Activated T-cell treated with anti-CD3 and anti-CD28 coated beads, Interleukin-2, amount 50 U/mL, for 48 hours (primary cell): Measurements from ENCODE around the gene TNNT3.
"Not testable (repeated sequence)": the region's sequence is repeated elsewhere in the genome, so short reads cannot be mapped to it uniquely, and the experiment has no call there.

Source experiments
- DNase-seq, 2 experiments: peaks; one replicate each; pipeline ENCODE4 v3.0.0-alpha.2; 2020

Gene TNNT3

GRCh38 chr11:1919391-1920127 is at the start of gene TNNT3:
TNNT3 (plus strand) TSS chr11:1919703; CDS start chr11:1922875, 3,172 bp downstream.
- DNase-seq = peak in 1 of 2 experiments; percentile 17

DNA sequence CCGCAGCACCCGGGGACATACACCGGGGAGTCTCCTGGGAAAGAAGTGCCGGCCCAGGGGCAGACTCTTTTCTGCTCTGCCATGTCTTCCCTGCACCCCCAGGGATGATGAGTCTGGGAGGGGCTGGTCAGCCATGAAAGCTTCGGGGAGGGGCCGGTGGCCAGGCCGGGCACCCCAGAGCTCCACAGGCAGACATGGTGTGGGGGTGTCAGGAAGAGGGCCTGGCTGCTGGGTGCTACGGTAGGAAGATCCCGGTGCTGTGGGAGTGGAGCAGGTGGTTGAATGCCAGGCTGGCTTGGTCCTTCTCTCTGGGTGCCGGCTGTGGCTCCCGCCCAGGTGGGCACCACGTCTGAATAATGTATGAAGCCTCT is 49.2 kb upstream of the TNNT3 start:
- no peak for DNase-seq

DNA sequence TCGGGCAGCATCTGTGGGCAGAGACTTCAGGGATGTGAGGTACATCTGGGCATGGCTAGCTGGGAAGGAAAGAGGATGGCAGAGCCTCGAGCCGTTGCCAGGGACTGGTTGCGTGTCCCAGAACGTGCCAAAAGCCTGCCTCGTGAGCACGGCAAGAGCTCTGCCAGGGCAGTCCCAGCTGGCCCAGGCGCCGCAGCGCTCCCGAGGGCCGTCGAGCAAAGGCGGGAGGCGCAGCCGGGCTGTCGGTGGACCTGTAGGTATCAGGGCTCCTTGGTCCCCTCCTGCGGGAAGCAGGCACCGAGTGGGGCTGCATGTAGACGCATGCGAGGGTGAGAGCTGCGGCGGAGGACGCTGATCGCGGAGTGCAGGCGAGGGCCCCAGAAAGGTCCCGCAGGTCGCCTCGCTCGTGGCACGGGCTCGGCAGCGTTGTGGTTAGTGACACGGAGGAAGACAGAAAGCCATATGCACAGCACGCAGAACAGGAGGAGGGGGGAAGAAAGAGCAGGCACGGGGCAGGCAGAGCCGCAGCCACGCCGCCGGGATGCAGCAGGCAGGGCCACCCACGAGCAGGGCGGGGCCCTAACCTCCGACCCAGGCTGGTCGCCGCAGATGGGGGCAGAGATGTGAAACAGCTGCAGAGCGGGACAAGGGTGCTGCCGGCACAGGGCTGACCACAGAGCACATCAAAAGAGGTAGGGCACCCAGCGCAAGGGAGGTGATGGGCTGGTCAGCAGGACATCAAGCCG is 48.6 kb upstream of the TNNT3 start:
- peak in 1 of 2 experiments; percentile 61 for DNase-seq

- DNase-seq = no peak
These were observed 48.0 kb upstream of the TNNT3 start for GRCh38 chr11:1871531-1871930.

GRCh38 chr11:1872267-1872985 is 47.1 kb upstream of the TNNT3 start:
- no peak for DNase-seq

DNA sequence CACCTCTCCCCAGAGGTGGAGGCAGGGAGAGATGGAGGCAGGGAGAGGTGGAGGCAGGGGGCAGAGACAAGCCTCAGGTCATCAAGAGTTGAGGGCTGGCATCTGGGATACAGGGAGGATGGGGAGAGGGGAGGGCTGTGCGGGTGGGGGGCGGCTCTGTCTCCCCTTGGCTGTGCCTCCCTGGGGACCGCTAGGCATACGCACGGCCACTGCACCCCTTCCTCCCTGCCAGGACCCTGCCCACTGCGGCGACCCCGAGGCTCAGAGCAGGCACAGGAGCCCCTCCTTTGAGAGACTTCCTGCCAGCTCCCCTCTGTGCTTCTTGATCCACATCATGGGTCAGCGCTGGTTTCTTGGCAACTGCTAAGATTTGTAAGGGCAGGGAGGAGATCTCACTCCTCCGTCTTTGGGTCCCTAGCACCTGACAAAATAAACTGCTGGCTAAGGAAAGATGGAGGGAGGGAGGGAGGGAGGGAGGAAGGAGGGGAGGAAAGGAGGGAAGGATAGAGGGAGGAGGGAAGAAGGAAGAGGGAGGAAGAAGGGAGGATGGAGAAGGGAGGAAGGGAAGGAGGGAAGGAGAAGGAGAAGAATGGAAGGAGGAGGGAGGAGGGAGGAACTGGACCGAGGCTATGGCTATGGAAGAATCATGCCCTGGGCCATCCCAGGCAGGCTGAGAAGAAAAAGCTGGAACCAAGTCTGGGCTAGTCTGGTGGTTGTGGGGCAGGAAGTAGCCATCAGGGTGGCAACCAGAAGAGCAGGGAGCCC is 46.3 kb upstream of the TNNT3 start:
- DNase-seq = no peak

DNA sequence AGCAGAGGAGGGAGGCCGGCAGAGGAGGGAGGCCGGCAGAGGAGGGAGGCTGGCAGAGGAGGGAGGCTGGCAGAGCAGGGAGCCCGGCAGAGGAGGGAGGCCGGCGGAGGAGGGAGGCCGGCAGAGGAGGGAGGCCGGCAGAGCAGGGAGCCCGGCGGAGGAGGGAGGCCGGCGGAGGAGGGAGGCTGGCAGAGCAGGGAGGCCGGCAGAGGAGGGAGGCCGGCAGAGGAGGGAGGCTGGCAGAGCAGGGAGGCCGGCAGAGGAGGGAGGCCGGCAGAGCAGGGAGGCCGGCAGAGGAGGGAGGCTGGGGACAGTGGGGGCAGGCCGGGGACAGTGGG is 45.7 kb upstream of the TNNT3 start:
- not testable (repeated sequence) for DNase-seq

DNA sequence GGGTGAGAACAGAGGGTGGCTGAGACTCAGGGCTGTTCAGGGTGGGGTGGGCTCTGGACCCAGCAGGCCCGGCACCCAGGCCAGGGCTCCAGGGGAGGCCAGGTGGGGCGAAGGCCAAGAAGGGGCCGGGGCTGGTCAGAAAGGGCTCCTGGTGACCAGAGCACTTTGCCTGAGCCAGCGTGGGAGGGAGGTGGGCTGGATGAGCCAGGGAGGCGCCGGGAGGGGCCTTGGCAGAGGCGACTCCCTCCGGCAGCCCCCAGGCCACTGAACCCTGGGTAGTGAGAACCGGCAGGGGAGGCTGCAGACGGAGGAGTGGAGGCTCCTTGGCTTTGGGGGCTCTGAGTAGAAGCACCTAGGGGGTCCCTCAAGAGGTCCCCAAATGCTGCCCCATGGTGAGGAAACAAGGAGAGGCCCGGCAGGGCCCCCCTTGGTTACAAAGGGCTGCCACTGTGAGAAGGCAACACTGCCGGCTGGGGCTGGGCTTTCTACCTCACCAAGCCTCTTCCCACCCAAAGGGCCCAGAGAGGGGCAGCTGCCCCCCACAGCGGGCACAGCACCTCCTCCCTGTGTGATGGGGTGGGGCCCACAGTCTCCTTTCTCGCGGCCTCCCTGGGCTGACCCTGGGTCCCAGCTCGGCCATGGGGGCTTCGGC is 44.9 kb upstream of the TNNT3 start:
- not testable (repeated sequence) for DNase-seq

GRCh38 chr11:1875093-1875850 is 44.2 kb upstream of the TNNT3 start:
- no peak for DNase-seq

DNA sequence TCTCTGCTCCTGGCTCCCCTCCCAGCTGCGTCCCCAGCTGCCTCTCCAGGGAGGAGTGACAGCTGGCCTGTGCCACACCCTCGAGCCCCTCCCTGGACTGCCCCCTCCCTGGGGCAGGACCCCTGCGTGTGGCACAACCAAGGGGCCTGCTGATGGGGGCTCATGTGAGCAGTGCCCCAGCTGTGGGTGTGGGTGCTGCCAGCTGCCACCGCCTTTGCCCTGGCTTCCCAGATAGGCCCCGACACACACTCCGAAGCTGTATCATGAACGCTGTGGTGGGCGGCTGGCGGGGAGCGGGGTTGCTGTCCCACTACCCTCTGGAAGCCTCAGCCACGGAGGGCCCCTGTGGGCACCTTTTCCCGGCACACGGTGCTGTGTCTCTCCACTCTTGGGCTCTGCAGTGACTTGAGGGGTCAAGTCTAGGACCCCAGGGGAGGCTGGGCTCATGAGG is 43.6 kb upstream of the TNNT3 start:
- not testable (repeated sequence) for DNase-seq

DNA sequence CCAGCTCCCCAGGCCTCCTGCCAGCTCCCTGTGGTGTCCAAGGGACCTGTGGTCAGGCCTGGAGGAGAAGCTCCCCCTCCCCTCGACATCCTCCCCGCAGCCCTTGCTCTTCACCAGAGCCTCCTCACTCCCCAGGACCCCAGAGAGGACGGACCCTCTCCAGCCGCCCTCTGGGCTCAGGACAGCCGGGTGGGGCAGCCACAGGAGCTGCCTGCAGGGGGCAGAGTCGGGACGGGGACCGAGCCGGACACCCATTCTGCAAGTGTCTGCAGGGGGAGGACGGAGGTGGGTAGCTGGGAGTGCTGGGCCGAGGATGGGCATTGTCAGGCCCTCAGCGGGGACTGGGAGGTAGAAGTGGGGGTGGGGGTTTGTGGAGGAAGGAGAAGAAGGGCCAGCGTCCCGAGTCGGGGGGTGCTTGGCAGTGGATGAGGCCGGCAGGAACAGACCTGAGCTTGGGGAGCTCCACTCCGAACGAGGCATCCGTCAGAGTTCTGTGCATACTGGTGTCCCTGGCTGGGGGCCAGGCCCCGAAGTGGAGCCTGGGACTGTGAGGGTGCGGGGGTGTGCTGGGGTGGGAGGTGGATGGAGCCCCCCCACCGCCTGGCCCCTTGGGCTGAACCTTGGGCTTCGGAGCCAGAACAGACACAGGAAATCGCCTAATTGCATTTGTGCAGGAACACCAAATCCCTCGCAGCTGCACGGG is 43.0 kb upstream of the TNNT3 start:
- DNase-seq = peak in 1 of 2 experiments; percentile 41

DNA sequence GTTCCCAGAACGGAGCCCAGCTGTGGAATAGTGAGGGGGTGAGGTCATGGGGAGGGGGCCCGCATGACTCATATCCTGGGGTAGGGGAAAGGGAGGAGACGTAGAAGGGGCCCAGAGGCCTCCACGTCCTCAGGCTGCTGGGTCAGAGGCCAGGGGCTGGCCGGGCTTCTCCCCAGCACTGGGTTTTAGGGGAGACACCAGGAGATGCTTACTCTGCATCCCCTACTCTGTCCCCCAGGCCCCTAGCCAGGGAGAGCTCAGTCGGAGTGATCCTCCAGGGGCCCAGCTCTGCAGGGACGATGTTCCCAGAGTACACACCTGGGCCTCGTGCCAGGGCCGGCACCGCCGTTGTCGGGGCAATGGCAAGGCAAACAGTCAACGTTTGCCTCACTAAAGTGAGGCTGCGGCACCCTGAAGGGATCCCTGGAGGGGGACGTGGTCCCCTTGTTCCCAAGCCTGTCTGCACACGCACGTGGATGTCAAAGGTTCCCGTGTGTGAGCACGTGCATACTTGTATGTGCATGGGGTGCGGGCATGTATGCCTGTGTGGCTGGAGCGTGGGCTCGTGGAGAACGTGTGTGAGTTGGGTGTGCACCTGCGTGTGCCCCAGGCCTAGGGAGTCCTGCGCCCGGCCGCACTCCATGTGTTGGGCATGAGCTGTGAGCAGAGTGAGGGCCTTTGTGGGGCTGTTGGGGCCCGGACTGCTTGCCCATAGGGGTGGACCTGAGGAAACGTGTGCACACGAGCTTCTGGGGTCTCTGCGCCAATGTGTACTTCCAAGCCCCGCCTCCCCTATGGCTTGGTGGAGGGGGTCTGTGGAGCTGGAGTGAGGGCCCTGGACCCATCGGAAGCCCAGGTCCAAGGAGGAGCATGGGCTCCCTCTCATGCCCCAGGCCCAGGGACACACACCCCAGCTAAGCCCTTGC is 42.0 kb upstream of the TNNT3 start:
- DNase-seq = peak in 1 of 2 experiments; percentile 19

- DNase-seq = no peak
These were observed 41.1 kb upstream of the TNNT3 start for GRCh38 chr11:1878137-1879031.

- no peak for DNase-seq
These were observed 40.1 kb upstream of the TNNT3 start for GRCh38 chr11:1879342-1879940.

DNA sequence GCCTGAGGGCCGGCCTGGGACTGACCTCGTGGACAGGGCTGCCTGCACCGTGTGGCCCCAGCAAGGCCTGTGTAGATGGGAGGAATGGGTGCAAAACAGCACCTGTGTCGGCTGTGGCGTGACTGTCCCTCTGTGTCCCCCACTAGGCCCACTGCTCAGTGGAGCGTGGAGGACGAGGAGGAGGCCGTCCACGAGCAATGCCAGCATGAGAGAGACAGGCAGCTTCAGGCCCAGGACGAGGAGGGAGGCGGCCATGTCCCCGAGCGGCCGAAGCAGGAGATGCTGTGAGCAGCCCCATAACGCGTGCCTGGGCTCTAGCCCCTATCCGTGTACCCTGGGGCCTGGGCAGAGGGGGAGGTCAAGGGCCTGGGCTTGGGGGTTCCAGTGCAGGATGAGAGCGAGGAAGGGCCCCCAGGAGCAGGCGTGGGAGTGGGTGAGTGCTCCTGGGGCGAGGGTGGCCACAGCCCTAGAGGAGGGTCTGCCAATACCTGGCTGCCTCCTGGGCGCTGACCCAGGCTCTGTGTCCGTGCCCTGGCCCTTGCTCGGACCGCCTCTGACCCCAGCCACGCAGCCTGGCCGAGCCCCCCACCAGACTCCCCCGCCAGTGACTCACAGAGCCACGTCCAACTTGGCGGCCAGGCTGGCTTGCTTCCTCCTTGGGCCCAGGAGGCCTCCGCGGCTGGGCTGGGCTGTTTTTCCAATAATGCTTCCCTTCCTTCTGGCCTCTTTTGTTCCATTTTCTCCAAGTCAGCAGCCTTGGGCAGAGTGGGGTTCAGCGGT is 39.4 kb upstream of the TNNT3 start:
- DNase-seq = no peak

DNA sequence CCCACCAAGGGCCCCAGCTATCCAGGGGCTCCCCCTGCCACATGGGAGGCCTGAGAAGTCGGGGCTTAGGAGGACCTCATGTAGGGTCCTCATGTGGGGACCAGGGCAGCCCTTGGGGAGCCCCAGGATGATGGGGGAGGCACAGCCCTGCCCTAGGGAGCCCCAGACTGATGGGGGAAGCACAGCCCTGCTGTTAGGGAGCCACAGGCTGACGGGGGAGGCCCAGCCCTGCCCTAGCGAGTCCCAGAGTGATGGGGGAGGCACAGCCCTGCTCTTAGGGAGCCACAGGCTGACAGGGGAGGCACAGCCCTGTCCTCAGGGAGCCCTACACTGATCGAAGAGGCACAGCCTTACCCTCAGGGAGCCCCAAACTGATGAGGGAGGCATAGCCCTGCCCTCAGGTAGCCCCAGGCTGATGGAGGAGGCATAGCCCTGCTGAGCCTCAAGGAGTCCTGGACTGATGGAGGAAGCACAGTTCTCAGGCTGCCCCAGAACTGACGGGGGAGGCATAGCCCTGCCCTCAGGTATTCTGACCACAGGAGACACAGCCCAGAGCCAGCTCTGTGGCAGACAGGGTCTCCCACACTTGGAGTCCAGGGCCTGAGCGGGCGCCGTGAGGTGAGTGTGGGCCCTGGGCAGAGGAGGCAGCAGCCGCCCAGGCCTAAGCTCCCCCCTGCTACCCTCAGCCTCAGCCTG is 38.6 kb upstream of the TNNT3 start:
- DNase-seq = peak; percentile 26 to 27
